ENCODE data around the gene VPS50.

The VPS50 gene

GRCh38 chr7:93238748-93239147, 6.6 kb downstream of the VPS50 start:
- Histone ChIP-seq H3K4me3 (ENCODE audit: low read length in 2 of 2) (no peak overlapping the region), H3K4me1 (ENCODE audit: control insufficient read depth in 2 of 2, insufficient read depth in 2 of 2, low read length in 2 of 2) (no peaks in the 10 kb centered on the region), H3K9me3 (ENCODE audit: control insufficient read depth in 2 of 2, low read length in 2 of 2) (no peaks in the 10 kb centered on the region), H3K9ac (ENCODE audit: low read depth in 1 of 2, low read length in 2 of 2) (no peak overlapping the region), H3K27ac (ENCODE audit: low read depth in 2 of 2, low read length in 2 of 2) (no peak overlapping the region), H3K36me3 (ENCODE audit: control insufficient read depth in 2 of 2, insufficient read depth in 2 of 2, low read length in 2 of 2) (peaks cover 0 to 3% of the 10 kb centered on the region in 2 donors), H3K27me3 (ENCODE audit: control insufficient read depth in 2 of 2, insufficient read depth in 2 of 2, low read length in 2 of 2) (no peaks in the 10 kb centered on the region)

- Histone ChIP-seq H3K4me1 (ENCODE audit: control insufficient read depth in 2 of 2, insufficient read depth in 2 of 2, low read length in 2 of 2) (no peaks in the 10 kb centered on the region), H3K27me3 (ENCODE audit: control insufficient read depth in 2 of 2, insufficient read depth in 2 of 2, low read length in 2 of 2) (no peaks in the 10 kb centered on the region), H3K27ac (ENCODE audit: low read depth in 2 of 2, low read length in 2 of 2) (no peak overlapping the region), H3K9ac (ENCODE audit: low read depth in 1 of 2, low read length in 2 of 2) (no peak overlapping the region), H3K36me3 (ENCODE audit: control insufficient read depth in 2 of 2, insufficient read depth in 2 of 2, low read length in 2 of 2) (peaks cover 0 to 3% of the 10 kb centered on the region in 2 donors), H3K9me3 (ENCODE audit: control insufficient read depth in 2 of 2, low read length in 2 of 2) (no peaks in the 10 kb centered on the region), H3K4me3 (ENCODE audit: low read length in 2 of 2) (no peak overlapping the region)
Observed at GRCh38 chr7:93239824-93240223, 7.7 kb downstream of the VPS50 start.

GRCh38 chr7:93242106-93242505, 9.9 kb downstream of the VPS50 start:
- H3K4me3 ChIP-seq (ENCODE audit: low read length in 2 of 2) = no peak overlapping the region
- peaks cover 0 to 3% of the 10 kb centered on the region in 2 donors for H3K36me3 ChIP-seq (ENCODE audit: control insufficient read depth in 2 of 2, insufficient read depth in 2 of 2, low read length in 2 of 2)
- H3K27ac ChIP-seq (ENCODE audit: low read depth in 2 of 2, low read length in 2 of 2) = no peak overlapping the region
- H3K27me3 ChIP-seq (ENCODE audit: control insufficient read depth in 2 of 2, insufficient read depth in 2 of 2, low read length in 2 of 2) = no peaks in the 10 kb centered on the region
- no peak overlapping the region for H3K9ac ChIP-seq (ENCODE audit: low read depth in 1 of 2, low read length in 2 of 2)
- H3K4me1 ChIP-seq (ENCODE audit: control insufficient read depth in 2 of 2, insufficient read depth in 2 of 2, low read length in 2 of 2) = peaks cover 0 to 5% of the 10 kb centered on the region in 2 donors
- no peaks in the 10 kb centered on the region for H3K9me3 ChIP-seq (ENCODE audit: control insufficient read depth in 2 of 2, low read length in 2 of 2)

- Histone ChIP-seq H3K9ac (ENCODE audit: low read depth in 1 of 2, low read length in 2 of 2) (no peak overlapping the region), H3K36me3 (ENCODE audit: control insufficient read depth in 2 of 2, insufficient read depth in 2 of 2, low read length in 2 of 2) (peaks cover 0 to 3% of the 10 kb centered on the region in 2 donors), H3K4me1 (ENCODE audit: control insufficient read depth in 2 of 2, insufficient read depth in 2 of 2, low read length in 2 of 2) (peaks cover 0 to 5% of the 10 kb centered on the region in 2 donors), H3K9me3 (ENCODE audit: control insufficient read depth in 2 of 2, low read length in 2 of 2) (no peaks in the 10 kb centered on the region), H3K27me3 (ENCODE audit: control insufficient read depth in 2 of 2, insufficient read depth in 2 of 2, low read length in 2 of 2) (no peaks in the 10 kb centered on the region), H3K27ac (ENCODE audit: low read depth in 2 of 2, low read length in 2 of 2) (no peak overlapping the region), H3K4me3 (ENCODE audit: low read length in 2 of 2) (peak overlapping the region; percentile 52 to 60)
Observed at GRCh38 chr7:93245525-93246432, 13.6 kb downstream of the VPS50 start.

GRCh38 chr7:93249491-93250148, 17.5 kb downstream of the VPS50 start:
- no peak overlapping the region for H3K4me3 ChIP-seq (ENCODE audit: low read length in 2 of 2)
- no peaks in the 10 kb centered on the region for H3K9me3 ChIP-seq (ENCODE audit: control insufficient read depth in 2 of 2, low read length in 2 of 2)
- H3K27ac ChIP-seq (ENCODE audit: low read depth in 2 of 2, low read length in 2 of 2) = no peak overlapping the region
- H3K36me3 ChIP-seq (ENCODE audit: control insufficient read depth in 2 of 2, insufficient read depth in 2 of 2, low read length in 2 of 2) = peaks cover 0 to 5% of the 10 kb centered on the region in 2 donors
- H3K9ac ChIP-seq (ENCODE audit: low read depth in 1 of 2, low read length in 2 of 2) = no peak overlapping the region
- H3K27me3 ChIP-seq (ENCODE audit: control insufficient read depth in 2 of 2, insufficient read depth in 2 of 2, low read length in 2 of 2) = no peaks in the 10 kb centered on the region
- H3K4me1 ChIP-seq (ENCODE audit: control insufficient read depth in 2 of 2, insufficient read depth in 2 of 2, low read length in 2 of 2) = peaks cover 0 to 5% of the 10 kb centered on the region in 2 donors

DNA sequence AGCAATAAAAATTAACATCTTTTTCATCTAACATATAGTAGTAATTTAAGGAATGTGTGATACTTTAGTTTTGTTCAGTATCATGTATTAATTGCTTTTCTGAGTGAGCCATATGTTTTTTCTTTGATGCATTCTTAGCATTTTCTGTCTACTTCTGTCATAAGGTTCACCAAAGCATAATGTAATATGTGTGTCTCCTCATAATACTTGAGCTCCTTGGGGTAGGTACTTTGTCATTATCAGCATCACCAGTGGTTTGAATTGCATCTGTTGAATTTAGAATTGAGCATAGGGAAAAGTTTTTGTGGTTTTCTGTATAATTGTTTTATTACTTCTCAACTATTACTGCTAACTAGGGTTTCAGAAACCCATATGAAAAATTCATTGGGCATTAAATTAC, 26.5 kb downstream of the VPS50 start:
- no peaks in the 10 kb centered on the region for H3K9me3 ChIP-seq (ENCODE audit: control insufficient read depth in 2 of 2, low read length in 2 of 2)
- H3K36me3 ChIP-seq (ENCODE audit: control insufficient read depth in 2 of 2, insufficient read depth in 2 of 2, low read length in 2 of 2) = peaks cover 3 to 18% of the 10 kb centered on the region in 2 donors
- no peak overlapping the region for H3K4me3 ChIP-seq (ENCODE audit: low read length in 2 of 2)

GRCh38 chr7:93262535-93262934, 30.4 kb downstream of the VPS50 start:
- Histone ChIP-seq H3K27ac (ENCODE audit: low read depth in 2 of 2, low read length in 2 of 2) (no peak overlapping the region), H3K9me3 (ENCODE audit: control insufficient read depth in 2 of 2, low read length in 2 of 2) (no peaks in the 10 kb centered on the region), H3K36me3 (ENCODE audit: control insufficient read depth in 2 of 2, insufficient read depth in 2 of 2, low read length in 2 of 2) (peaks cover 6 to 7% of the 10 kb centered on the region in 2 donors), H3K4me3 (ENCODE audit: low read length in 2 of 2) (no peak overlapping the region), H3K9ac (ENCODE audit: low read depth in 1 of 2, low read length in 2 of 2) (no peak overlapping the region), H3K4me1 (ENCODE audit: control insufficient read depth in 2 of 2, insufficient read depth in 2 of 2, low read length in 2 of 2) (no peaks in the 10 kb centered on the region), H3K27me3 (ENCODE audit: control insufficient read depth in 2 of 2, insufficient read depth in 2 of 2, low read length in 2 of 2) (no peaks in the 10 kb centered on the region)

More for the DNA sequence above, 26.5 kb downstream of the VPS50 start:
- Histone ChIP-seq H3K27me3 (ENCODE audit: control insufficient read depth in 2 of 2, insufficient read depth in 2 of 2, low read length in 2 of 2) (no peaks in the 10 kb centered on the region), H3K4me1 (ENCODE audit: control insufficient read depth in 2 of 2, insufficient read depth in 2 of 2, low read length in 2 of 2) (no peaks in the 10 kb centered on the region), H3K9ac (ENCODE audit: low read depth in 1 of 2, low read length in 2 of 2) (no peak overlapping the region), H3K27ac (ENCODE audit: low read depth in 2 of 2, low read length in 2 of 2) (no peak overlapping the region)

DNA sequence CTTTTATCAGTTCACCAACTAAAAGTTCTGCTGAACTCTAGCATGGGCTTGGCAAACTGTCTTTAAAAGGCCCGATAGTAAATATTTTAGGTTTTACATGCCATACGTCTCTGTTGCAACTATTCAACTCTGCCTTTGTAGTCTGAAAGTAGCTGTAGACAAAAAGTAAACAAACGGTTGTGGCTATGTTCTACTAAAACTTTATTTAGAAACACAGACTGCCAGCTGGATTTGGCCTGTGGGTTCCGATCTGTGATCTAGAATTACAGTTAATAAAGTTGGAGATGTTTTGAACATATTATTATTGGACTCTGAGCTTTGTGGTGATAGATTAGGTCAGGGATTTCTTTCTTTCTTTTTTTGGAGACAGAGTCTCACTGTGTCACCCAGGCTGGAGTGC, 33.1 kb downstream of the VPS50 start:
- Histone ChIP-seq H3K27me3 (ENCODE audit: control insufficient read depth in 2 of 2, insufficient read depth in 2 of 2, low read length in 2 of 2) (no peaks in the 10 kb centered on the region), H3K9me3 (ENCODE audit: control insufficient read depth in 2 of 2, low read length in 2 of 2) (no peaks in the 10 kb centered on the region), H3K36me3 (ENCODE audit: control insufficient read depth in 2 of 2, insufficient read depth in 2 of 2, low read length in 2 of 2) (peaks cover 6 to 9% of the 10 kb centered on the region in 2 donors), H3K27ac (ENCODE audit: low read depth in 2 of 2, low read length in 2 of 2) (no peak overlapping the region), H3K4me1 (ENCODE audit: control insufficient read depth in 2 of 2, insufficient read depth in 2 of 2, low read length in 2 of 2) (no peaks in the 10 kb centered on the region), H3K4me3 (ENCODE audit: low read length in 2 of 2) (no peak overlapping the region), H3K9ac (ENCODE audit: low read depth in 1 of 2, low read length in 2 of 2) (no peak overlapping the region)

- Histone ChIP-seq H3K4me3 (ENCODE audit: low read length in 2 of 2) (no peak overlapping the region), H3K4me1 (ENCODE audit: control insufficient read depth in 2 of 2, insufficient read depth in 2 of 2, low read length in 2 of 2) (no peaks in the 10 kb centered on the region), H3K27ac (ENCODE audit: low read depth in 2 of 2, low read length in 2 of 2) (no peak overlapping the region), H3K9me3 (ENCODE audit: control insufficient read depth in 2 of 2, low read length in 2 of 2) (no peaks in the 10 kb centered on the region), H3K9ac (ENCODE audit: low read depth in 1 of 2, low read length in 2 of 2) (no peak overlapping the region), H3K36me3 (ENCODE audit: control insufficient read depth in 2 of 2, insufficient read depth in 2 of 2, low read length in 2 of 2) (peaks cover 17 to 20% of the 10 kb centered on the region in 2 donors), H3K27me3 (ENCODE audit: control insufficient read depth in 2 of 2, insufficient read depth in 2 of 2, low read length in 2 of 2) (no peaks in the 10 kb centered on the region)
Observed at GRCh38 chr7:93279541-93279940, 47.4 kb downstream of the VPS50 start.

DNA sequence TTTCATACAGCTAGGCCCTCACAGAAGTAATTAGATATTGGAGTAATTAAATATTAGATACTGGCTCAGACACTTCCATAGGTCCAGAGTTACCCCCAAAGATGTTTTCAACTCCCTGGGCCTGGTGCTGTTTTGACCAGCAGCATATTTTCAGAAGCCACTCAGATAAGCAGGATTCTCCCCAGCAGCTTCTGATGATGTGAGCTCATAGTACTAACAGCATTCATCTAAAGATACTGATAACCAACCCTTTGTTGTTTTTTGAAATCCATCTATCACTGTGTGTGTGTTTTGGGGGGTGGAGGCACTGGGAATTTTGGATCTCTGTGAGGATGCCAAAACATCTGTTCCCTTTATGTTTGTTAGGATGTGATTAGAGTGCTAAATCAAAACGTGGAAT, 52.7 kb downstream of the VPS50 start:
- H3K27me3 ChIP-seq (ENCODE audit: control insufficient read depth in 2 of 2, insufficient read depth in 2 of 2, low read length in 2 of 2) = no peaks in the 10 kb centered on the region
- H3K9ac ChIP-seq (ENCODE audit: low read depth in 1 of 2, low read length in 2 of 2) = no peak overlapping the region
- H3K4me3 ChIP-seq (ENCODE audit: low read length in 2 of 2) = no peak overlapping the region
- no peaks in the 10 kb centered on the region for H3K4me1 ChIP-seq (ENCODE audit: control insufficient read depth in 2 of 2, insufficient read depth in 2 of 2, low read length in 2 of 2)
- H3K9me3 ChIP-seq (ENCODE audit: control insufficient read depth in 2 of 2, low read length in 2 of 2) = no peaks in the 10 kb centered on the region
- H3K27ac ChIP-seq (ENCODE audit: low read depth in 2 of 2, low read length in 2 of 2) = no peak overlapping the region
- no peaks in the 10 kb centered on the region for H3K36me3 ChIP-seq (ENCODE audit: control insufficient read depth in 2 of 2, insufficient read depth in 2 of 2, low read length in 2 of 2)
